HG03457 (cell line): ENCODE results near the gene OR6P1.

Experiments used
- ATAC-seq: cut with Tn5 transposase; IDR thresholded peaks from one replicate; pipeline ENCODE4 v1.9.1; 2021; ENCODE audit warnings: moderate number of reproducible peaks; ENCODE audit not compliant: unreplicated experiment

The OR6P1 gene

GRCh38 chr1:158570480-158570879, at the start of gene OR6P1:
TSS of gene OR6P1 (minus strand) at chr1:158570580. CDS start at chr1:158563604, 6,976 bp downstream.
- no peak for ATAC-seq

DNA sequence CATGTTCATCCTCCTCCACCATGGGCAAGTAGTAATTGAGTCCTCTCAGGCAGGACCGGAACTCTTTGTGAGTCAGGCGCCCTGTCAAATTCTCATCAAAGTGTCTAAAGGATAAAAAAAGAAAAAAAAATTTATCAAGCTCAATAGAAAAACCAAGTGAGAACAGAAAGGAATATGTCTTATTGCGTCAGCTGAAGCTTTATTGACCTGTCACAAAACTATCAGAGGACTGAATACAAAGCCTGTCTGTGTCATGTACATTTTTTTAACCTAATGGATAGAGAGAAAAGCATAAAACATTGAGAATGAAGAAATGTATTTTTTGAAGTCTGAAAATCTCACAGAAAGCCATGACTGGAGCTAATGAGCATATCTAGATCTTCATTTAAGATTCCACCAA, 43.4 kb upstream of the OR6P1 start:
- no peak for ATAC-seq

DNA sequence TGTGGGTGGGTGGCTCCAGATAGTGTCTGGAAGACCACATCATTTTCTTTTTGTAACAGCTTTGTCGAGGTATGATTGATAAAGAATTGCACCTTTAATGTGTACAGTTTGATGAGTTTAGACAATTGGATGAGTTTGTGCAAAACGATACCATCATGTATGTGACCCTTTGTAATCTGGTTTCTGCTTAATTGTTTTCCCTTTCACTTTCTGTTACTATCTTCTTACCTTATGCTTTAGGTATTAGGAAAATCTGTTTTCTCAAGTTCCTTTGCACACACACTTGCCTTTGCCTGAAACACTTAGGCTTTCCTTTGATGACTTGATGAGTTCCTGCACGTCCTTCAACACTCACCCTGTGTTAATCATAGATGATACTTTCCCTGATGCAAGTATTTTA, 41.5 kb upstream of the OR6P1 start:
- ATAC-seq: no peak

DNA sequence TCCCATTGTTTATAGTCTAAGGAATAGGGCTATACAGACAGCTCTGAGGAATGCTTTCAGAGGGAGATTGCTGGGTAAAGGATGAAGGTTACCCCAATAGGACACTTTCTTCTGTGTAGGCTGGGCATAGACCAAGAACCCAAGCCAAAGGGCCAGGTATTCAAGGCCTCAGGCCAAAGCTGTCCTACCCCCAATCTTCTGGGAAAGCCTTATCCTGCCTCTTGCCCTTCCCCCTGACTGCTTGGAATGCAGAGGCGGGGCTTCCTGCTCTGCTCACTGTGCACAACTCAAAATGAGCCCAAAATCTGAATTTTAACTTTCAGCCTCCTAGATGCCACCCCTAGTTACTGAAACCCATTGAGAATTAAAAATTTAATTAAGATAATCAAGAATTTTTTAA, 36.9 kb upstream of the OR6P1 start:
- ATAC-seq: no peak

GRCh38 chr1:158604968-158605367, 34.6 kb upstream of the OR6P1 start, which contains the start of gene OR10Z1:
TSS of gene OR10Z1 (plus strand) at chr1:158605268. CDS start at chr1:158606439, 1,171 bp downstream.
- ATAC-seq: no peak

- no peak for ATAC-seq
Observed at GRCh38 chr1:158600735-158601134, 30.4 kb upstream of the OR6P1 start.

DNA sequence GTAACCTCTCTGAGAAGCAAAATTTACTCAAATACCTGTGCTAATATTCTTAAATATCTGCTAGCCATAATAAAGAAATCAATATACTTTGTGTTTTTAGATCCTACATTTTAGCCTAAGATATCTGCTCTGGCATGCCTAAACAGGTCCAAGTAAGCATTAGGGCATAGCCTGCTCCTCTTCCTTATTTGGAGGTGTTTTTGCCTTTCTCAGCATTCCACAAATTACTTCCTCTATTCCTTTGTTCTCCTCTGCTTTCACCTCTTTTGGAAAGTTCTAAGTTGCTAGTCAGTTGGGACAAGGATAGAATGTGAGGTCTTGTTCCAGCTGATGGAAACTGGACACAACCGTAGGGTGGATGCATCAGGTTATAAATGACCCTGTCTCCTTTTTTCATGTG, 16.6 kb upstream of the OR6P1 start:
- no peak for ATAC-seq

- no peak for ATAC-seq
Observed at GRCh38 chr1:158583962-158584361, 13.6 kb upstream of the OR6P1 start.

- ATAC-seq: no peak
Observed at GRCh38 chr1:158579733-158580132, 9.4 kb upstream of the OR6P1 start, which contains the start of gene OR10X1. TSS of gene OR10X1 (minus strand) at chr1:158579899. CDS start at chr1:158579899, 0 bp downstream.

DNA sequence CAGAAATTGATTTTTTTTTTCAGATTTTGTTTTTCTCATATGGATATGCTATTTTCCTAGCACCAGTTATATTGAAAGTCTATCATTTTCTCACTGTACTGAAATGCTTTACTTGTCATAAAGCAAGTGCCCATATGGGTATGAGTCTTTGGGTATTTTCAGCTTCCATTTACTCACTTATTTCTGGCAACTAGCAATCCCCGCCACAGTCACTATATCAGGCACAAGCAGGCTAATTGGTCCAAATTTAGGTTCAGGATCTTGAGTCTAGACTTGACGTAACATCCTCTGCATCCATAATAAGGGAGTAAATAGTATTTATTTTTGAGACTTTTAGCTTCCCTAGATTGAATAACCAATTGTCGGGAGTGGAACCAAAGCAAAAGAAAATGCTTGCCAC, 7.2 kb upstream of the OR6P1 start:
- ATAC-seq: no peak

GRCh38 chr1:158572226-158572625, 1.8 kb upstream of the OR6P1 start:
- no peak for ATAC-seq

- ATAC-seq: no peak
Observed at GRCh38 chr1:158564608-158565007, 5.8 kb downstream of the OR6P1 start.

- ATAC-seq: no peak
Observed at GRCh38 chr1:158563853-158564252, 6.5 kb downstream of the OR6P1 start.

DNA sequence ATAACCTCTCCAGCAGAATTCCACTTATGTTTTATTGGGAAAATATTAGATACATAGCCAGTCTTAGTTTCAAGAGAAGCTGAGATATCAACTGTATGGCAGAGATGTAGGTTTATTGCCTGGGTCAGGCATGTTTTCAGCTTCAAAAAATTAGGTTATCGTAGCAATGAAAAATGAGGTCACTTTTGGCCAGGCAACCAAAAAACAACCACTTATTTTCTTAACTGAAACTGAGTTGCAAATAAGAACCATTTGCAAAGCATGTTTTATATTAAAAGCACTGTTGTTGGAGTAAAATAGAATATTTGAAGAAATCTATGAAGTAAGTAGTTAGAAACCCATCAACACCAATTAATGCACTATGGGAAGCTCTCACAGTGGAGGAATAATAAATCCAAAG, 10.7 kb downstream of the OR6P1 start:
- no peak for ATAC-seq

DNA sequence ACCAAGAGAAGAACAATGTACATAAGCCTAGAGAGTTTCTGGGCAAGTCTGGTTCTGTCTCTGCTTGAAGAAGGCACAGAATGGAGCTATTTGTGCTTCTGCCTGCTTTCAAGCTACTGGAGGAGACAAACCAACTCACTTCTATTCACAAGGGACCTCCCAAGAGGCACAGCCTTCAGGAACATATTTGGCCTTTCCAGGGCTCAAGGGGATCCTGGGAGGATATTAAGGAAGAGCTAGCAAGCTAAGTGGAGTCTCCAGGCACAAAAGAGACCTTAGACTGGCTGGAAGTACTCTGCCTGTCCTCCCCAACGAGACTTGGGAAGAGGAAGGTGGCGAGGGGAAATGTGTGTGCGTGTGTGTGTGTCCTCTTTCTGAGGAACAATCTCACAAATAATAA, 16.0 kb downstream of the OR6P1 start, which contains the start of gene OR6Y1:
TSS of gene OR6Y1 (minus strand) at position 54 of the 400 bp plus-strand sequence. CDS start 6,300 bp downstream, outside the sequence.
- ATAC-seq: no peak

DNA sequence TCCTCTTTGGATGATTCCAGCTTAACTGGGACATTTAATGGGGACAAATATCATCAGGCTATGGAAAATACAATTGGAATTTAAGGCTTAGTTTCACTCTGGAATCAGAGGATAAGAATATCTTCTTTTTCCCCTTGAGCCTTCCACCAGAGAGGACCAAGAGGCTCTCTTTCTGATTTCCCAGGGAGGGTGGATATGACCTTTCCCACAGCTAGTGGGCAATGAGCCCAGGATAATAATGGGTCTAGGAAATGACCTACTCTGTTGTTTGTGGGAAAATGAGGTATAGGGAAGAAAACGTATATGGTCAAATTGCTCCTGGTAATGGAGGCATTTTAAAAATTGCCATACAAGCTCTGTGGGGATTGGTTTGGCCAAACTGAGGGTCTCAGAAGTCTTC, 18.1 kb downstream of the OR6P1 start:
- no peak for ATAC-seq

GRCh38 chr1:158547533-158547932, 22.8 kb downstream of the OR6P1 start:
- ATAC-seq: no peak

GRCh38 chr1:158537609-158538008, 32.8 kb downstream of the OR6P1 start:
- ATAC-seq: no peak

- ATAC-seq: no peak
Observed at GRCh38 chr1:158534496-158534895, 35.9 kb downstream of the OR6P1 start.

DNA sequence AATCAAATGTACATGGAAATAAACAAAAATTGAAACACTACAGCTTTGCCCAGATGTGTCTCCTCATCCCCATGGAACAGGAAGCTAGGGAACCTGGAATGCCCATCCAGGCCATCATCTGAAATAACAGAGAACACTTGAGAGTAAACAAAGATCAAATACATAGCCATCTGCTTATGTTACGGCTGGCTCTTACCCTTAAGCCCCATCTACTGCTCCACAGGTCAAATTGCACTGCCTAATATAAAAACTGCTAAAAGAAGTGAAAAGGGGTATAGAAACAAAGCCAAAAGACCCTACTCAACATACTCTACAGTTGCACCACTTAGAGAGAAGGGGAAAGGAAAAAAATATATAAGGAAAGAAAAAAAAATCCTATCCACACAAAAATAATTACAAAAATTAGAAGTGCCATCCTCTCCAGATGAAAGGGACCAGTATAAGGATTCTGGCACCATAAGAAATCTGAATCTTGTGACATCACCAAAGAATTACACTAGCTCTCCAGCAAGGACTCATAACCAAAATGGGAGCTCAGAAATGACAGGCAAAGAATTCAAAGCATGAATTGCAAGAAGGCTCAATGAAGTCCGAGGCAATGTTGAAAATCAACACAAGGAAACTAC, 43.1 kb downstream of the OR6P1 start:
- no peak for ATAC-seq

DNA sequence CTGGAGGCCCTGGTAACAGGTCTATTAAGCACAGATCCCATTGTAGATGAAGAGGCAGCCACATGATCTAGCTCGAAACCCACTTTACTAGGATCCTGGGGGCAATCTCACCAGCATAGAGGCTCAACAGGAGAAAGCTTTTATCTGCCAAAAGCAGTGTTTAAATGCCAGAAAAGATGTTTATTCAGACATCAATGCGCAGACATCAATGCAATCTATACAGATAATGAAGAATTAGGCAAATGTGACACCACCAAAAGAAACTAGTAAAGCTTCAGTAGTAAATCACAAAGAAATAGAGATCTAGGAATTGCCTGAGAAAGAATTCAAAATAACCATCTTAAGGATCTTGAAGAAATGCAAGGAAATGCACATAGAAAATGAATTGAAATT, 48.7 kb downstream of the OR6P1 start:
- ATAC-seq: no peak

DNA sequence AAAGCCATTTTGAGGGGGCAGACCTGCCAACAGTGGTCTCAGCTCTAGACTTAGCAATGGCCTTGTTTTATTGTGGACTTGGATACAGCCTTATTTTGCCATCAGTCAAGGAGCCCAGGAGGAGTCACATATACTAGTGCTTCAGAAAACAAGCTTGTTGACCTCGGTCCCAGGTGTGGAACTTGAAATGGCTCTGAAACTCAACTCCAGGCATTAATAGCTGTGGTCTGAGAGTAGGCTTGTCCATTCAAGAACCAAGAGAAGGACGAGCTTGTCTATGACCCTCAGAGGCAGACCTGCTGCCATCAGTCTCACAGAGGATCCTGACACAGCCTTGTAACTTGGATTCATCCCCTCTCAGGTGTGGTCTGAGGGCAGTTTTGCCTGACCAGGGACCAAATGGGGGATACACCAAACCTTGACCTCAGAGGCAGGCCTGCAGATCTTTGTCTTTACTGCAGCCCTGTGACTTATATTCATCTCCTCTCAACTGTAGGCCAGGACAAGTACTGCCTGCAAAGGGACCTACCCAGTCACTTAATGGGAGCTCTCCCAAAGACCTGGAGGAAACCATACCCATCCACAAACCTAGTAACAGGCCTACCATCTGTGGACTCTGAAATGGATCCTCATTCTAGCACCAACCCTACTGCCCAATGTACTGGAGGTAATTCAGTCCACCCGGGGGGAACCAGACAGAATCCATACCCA, 49.3 kb downstream of the OR6P1 start:
- ATAC-seq: no peak
